H1 (cell line): Measurements from ENCODE around the gene SHC1. TPM values are rescaled to one million over a fixed set of nuclear protein-coding genes. Genes with fewer than 3 reads are reported as not detected.

Experiments used
- BRCA1 ChIP-seq: IDR thresholded peaks from 2 replicates; pipeline ENCODE4 v1.6.1; 2012; ENCODE audit warnings: low read depth, low read length, improper control_type of control experiment
- CEBPB ChIP-seq: IDR thresholded peaks from 2 replicates; pipeline ENCODE4 v1.6.1; 2012; ENCODE audit warnings: low read depth, low read length
- HDAC6 ChIP-seq: IDR thresholded peaks from one replicate; pipeline ENCODE4 v1.7.1; 2012; ENCODE audit warnings: low read depth, mild to moderate bottlenecking, inconsistent platforms, low read length, moderate library complexity
- NRF1 ChIP-seq: IDR thresholded peaks from 2 replicates; pipeline ENCODE4 v1.6.1; 2011; ENCODE audit warnings: mild to moderate bottlenecking, low read depth, low read length, improper control_type of control experiment
- SP2 ChIP-seq: IDR thresholded peaks from 2 replicates; pipeline ENCODE4 v1.6.1; 2012; ENCODE audit warnings: mild to moderate bottlenecking, low read length, inconsistent platforms
- USF2 ChIP-seq: IDR thresholded peaks from 2 replicates; pipeline ENCODE4 v1.6.1; 2011; ENCODE audit warnings: low read length, improper control_type of control experiment
- polyA plus RNA-seq, 7 experiments: library from polyadenylated mRNA; depleted of rRNA in 3 of 7; stranded (reverse) in 5 of 7; unstranded in 2 of 7; fragments of >200 nt in 5 of 7; fragments of 200-250 nt in 2 of 7; gene quantifications; 1 replicate in 5 of 7; 2 replicates in 1 of 7; 4 replicates in 1 of 7; pipeline versions ENCODE4 v1.2.1 to v1.2.3, GENCODE V29; 2011 to 2013; ENCODE audit warnings: missing spikeins in 2 of 7, mixed read lengths in 2 of 7
- total RNA-seq: library from RNA; stranded (reverse); fragmentation: NEBNext Ultra II Directional; extraction: Animal tissue kit (Norgen Biotek cat#: 25700); gene quantifications from 2 replicates; pipeline ENCODE4 v1.2.1, GENCODE V29; 2021

The SHC1 gene
- total and polyA plus RNA-seq, 2 of the 8 experiments (the other 6 are each of a cell fraction or from before 2014, with no cell fraction given) = 177 to 212 TPM

DNA sequence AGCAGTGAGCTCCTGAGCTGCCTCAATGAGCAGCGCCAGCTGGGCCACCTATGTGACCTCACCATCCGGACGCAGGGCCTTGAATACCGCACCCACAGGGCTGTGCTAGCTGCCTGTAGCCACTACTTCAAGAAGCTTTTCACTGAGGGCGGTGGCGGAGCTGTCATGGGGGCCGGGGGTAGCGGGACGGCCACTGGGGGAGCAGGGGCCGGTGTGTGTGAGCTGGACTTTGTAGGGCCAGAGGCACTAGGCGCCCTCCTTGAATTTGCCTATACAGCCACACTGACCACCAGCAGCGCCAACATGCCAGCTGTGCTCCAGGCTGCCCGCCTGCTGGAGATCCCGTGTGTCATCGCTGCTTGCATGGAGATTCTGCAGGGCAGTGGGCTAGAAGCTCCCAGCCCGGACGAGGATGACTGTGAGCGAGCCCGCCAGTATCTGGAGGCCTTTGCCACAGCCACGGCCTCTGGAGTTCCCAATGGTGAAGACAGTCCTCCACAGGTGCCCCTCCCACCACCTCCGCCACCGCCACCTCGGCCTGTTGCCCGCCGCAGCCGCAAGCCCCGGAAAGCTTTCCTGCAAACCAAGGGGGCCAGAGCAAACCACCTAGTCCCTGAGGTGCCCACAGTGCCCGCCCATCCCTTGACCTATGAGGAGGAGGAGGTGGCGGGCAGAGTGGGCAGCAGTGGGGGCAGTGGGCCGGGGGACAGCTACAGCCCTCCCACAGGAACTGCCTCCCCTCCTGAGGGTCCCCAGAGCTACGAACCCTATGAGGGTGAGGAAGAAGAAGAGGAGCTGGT is 44.4 kb upstream of the SHC1 start (continued):
- TF ChIP-seq USF2 (no peak), BRCA1 (no peak), HDAC6 (no peak), NRF1 (no peak), CEBPB (no peak), SP2 (no peak)
- TF ChIP-seq, all 59 proteins: peak for 0
